Fibroblast of skin of right quadriceps (primary cell): ENCODE measurements around the gene FGD4.

Source experiments
- DNase-seq: peaks from one replicate; pipeline ENCODE4 v3.0.0-alpha.2; 2013

The FGD4 gene

DNA sequence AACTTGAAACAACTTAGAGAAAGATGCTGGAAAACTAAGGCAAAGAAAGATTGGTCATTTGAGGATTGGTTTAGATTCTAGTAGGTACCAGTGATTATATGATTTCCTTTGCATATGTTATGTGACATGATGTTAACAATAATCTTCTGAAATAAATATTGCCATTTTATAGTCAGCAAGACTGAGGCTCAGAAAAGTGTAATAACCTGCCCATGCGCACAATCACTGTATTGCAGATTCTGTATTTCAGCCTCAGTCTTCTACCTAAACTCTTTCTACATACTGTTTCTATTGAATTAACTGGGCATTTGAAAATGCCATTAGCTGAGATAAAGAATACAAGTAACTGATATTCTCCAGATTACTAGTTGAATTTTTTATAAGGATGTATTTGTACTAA lies 61.3 kb downstream of the FGD4 start:
- no peak for DNase-seq

DNA sequence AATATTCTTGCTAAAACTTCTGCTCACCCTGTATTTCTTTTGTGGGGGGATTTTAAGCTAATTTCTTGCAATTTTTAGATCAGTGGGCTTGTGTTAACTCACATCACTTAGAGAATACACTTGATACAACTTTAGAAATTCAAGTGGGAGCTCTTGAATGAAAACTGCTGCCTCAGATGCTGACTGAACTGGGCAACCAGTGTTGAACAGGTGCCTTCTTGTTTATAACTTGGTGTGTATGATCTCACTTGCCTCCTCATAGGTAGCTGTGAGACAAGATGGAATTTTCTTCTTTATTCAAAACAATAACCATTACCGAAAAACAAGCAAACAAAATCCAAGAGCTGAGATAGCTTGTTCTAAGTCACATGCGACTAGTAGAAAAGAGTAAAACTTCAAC lies 63.5 kb downstream of the FGD4 start:
- DNase-seq = no peak

- DNase-seq = no peak
These were observed 66.8 kb downstream of the FGD4 start for GRCh38 chr12:32466187-32466586.

- no peak for DNase-seq
These were observed 67.8 kb downstream of the FGD4 start for GRCh38 chr12:32466986-32467711.

GRCh38 chr12:32467959-32468863 lies 68.9 kb downstream of the FGD4 start:
- DNase-seq = no peak

GRCh38 chr12:32470936-32471470 lies 71.6 kb downstream of the FGD4 start:
- no peak for DNase-seq

DNA sequence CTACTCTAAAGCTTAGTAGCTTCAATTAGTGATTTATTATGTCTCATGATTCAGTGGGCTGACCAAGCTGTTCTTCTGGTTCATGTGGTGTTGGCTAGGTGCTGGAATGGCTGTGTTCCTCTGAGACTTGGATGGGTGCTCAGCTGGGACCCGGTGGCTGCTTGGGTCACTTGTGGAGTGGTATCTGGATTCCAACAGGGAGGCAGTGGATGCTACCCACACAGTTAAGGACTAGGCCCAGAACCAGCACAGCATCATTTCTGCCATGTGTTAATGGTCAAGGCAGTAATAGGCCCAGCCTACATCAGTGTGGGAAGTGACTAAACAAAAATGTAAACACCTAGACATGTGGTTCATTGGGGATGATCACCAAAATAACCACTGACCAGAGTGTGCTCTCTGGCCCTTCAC lies 72.2 kb downstream of the FGD4 start:
- no peak for DNase-seq

GRCh38 chr12:32475724-32476123 lies 76.4 kb downstream of the FGD4 start:
- no peak for DNase-seq

DNA sequence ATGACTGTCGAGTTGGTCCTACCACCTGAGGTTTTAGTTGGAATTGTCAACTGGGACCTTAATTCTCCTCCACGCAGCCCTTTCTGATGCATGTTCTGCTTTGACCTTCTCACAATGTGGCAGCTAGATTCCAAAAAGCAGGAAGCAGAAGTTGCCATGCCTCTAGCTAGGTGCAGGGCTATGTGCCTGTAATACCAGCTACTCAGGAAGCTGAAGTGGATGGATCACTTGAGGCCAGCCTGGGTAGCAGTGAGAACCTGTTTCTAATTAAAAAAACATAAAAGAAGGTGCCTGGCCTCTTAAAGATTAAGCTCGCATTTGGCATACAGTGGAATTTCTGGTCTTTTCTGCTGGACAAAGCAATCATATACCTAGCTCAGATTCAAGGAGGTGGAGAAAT lies 77.1 kb downstream of the FGD4 start:
- no peak for DNase-seq

DNA sequence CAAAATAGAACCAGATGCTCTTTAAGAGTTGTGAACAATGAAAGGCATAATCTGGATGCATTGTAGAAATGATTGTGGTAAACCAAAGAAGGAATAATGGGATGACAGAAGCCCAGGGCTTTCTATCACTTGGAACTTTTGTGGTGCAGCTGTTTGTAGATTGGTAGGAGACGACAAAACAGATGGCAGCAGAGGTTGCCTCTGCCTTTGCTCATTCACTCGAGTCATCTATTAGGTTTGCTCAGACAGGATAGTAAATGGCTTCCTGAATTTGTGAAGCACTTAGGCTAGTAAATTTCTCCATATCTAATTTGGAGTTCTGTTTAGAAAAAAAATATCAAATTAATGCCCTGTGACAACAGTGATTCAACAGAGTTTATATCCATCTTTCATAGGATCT lies 78.4 kb downstream of the FGD4 start:
- DNase-seq = no peak

DNA sequence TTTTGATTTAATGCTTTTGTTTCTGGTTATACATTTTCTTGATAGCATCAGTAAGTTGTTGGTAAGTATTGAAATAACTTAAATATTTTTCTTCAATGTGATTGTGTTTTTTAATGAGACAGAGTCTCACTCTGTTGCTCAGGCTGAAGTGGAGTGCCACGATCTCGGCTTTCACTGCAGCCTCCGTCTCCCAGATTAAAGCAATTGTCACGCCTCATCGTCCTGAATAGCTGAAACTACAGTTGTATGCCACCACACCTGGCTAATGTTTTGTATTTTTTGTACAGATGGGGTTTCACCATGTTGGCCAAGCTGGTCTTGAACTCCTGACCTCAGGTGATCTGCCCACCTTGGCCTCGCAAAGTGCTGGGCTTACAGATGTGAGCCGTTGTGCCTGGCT lies 78.8 kb downstream of the FGD4 start:
- DNase-seq = no peak

GRCh38 chr12:32478858-32479725 lies 79.7 kb downstream of the FGD4 start:
- no peak for DNase-seq

- DNase-seq = no peak
These were observed 82.9 kb downstream of the FGD4 start for GRCh38 chr12:32482226-32482625.

GRCh38 chr12:32483499-32483898 lies 84.1 kb downstream of the FGD4 start:
- DNase-seq = no peak

- no peak for DNase-seq
These were observed 84.6 kb downstream of the FGD4 start for GRCh38 chr12:32483993-32484392.

DNA sequence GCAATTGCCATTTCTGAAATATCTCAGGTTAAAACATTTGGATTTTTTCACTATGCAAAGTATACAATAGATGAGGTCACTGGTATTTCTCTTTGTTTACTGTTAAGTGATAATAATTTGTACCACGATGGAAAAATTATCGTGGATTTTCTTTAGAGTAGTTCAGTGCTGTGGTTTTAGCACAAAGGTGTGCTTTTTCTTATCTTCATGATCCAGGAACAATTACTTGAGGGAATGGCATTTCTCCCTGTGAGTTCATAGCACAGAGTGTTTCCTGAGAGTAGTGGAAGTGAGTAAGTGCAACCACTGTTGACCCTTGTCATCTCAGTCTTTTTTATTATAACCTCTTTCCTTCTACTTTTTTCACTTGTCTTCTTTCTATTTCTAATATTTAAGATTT lies 86.8 kb downstream of the FGD4 start:
- no peak for DNase-seq

- no peak for DNase-seq
These were observed 88.8 kb downstream of the FGD4 start for GRCh38 chr12:32488132-32488531.

DNA sequence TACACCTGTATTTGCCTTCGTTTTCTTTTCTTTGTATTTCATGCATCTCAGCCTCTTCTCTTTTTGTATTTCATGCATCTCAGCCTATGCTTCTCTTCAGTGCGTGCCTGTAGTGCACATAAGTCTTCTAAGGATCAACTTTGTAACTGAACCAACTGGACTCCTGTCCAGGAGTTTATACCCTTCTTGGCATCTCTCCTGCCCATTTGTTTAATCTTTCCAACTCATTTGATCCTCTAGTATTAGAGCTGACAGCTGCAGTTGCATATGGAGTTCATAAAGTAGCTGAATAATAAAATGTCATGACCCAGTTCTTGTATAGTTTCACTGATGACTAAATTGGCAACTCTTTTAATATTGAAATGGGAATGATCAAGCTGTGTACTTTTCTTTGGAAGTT lies 89.7 kb downstream of the FGD4 start:
- no peak for DNase-seq

- DNase-seq = no peak
These were observed 91.4 kb downstream of the FGD4 start for GRCh38 chr12:32490801-32491200.

DNA sequence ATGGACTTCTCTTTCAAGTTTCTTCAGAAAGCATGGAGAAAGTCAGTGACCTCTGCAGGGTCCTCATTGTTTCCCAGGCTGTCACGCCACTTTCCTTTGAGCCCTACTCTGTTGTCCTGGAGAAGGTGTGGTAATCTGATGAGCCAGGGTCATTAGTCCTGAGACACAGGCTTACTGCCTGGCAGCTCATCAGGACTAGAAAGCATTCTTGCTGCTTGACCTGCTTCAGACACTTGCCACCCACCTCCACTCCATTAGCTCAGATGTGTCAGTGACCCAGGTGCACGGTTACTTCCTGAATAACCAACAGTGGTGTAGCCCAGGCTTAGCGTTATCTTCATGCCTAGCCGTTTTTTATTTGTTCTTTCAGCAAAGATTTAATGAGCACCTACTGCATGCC lies 93.9 kb downstream of the FGD4 start:
- no peak for DNase-seq

GRCh38 chr12:32494656-32495055 lies 95.3 kb downstream of the FGD4 start:
- no peak for DNase-seq

DNA sequence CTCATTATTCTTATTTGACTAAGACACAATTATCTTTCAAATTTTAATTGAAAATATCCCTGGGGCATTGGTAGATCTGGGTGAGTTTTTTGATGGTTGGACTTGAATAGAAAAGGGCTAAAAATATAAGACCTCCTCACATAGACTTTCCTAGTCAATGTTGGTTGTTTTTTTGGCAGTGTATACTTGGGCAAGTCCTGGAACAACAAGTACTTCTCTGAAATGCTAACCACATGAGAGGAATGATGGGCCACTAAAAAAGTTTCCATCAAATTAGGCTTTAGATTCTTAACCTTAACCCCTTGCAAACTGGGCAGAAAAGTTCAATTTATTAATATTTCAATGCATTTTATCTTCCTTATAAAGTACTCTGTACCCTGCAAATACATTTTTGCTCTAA lies 97.6 kb downstream of the FGD4 start:
- DNase-seq = no peak

- no peak for DNase-seq
These were observed 98.5 kb downstream of the FGD4 start for GRCh38 chr12:32497864-32498263.
